ENCODE measurements around the gene TMEM94. TPM values are rescaled to one million over a fixed set of nuclear protein-coding genes. Genes with fewer than 3 reads are reported as not detected.
A peak's percentile ranks its signal among the peaks of the same experiment; 100 is the strongest.

TMEM94 gene
- total and polyA plus RNA-seq, 9 of the 15 experiments (the other 6 are each of a cell fraction or from before 2014, with no cell fraction given) = 0.35 to 48.1 (median 14.4) TPM

DNA sequence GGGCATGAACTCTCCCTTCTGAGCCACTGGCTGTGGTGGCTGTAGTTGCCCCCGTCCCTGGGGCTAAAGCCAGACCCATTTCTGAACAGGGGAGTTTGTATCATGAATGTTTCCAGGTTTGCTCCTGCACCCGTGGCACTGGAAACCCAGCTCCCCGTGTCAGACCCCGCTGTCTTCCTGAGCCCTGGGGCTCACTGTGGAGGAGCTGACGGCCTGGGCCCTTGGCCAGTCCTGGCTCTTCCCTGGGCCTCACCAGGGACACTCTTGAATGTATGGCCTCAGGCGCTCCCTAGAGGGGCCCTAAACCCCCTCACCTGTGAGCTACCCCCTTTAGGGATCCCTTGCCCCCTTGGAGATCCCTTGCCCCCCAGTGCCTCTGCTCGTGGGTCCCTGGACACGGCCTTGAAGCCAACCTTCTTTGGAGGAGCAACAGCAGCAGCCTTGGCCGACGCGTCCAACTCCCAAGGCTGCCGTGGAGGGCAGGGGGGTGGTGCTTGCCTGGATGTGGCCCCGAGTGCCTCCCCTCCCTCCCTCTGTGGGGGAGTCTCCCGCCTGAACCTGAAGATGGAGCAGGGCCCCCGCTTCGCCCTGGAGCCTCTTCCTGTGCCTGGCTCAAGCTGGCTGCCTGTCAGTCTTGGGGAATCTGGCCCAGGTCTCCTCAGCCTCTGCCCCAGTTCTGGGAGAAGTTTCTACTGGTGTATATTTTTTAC lies 43.0 kb downstream of the TMEM94 start (continued):
- TF ChIP-seq, protein P1, sequence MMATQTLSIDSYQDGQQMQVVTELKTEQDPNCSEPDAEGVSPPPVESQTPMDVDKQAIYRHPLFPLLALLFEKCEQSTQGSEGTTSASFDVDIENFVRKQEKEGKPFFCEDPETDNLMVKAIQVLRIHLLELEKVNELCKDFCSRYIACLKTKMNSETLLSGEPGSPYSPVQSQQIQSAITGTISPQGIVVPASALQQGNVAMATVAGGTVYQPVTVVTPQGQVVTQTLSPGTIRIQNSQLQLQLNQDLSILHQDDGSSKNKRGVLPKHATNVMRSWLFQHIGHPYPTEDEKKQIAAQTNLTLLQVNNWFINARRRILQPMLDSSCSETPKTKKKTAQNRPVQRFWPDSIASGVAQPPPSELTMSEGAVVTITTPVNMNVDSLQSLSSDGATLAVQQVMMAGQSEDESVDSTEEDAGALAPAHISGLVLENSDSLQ (IDR thresholded peaks at IDR 0.05) = 0 out of 2 replicates have a peak, but pooled peaks have one; percentile 13
- no peak for TF ChIP-seq SIRT6 (IDR thresholded peaks at IDR 0.05; ENCODE audit: low read depth, low read length)
- no peak for TF ChIP-seq ETV6 (IDR thresholded peaks at IDR 0.05; ENCODE audit: borderline replicate concordance in 1 of 2, low read depth in 2 of 2, low read length in 1 of 2)
- no peak for TF ChIP-seq ETV6 (CRISPR knock-in tag; IDR thresholded peaks at IDR 0.05; ENCODE audit: borderline replicate concordance)
- no peak for TF ChIP-seq EWSR1 (IDR thresholded peaks at IDR 0.05; ENCODE audit: borderline replicate concordance, low read depth, partially characterized antibody)
- TF ChIP-seq SMC3 (conservative IDR thresholded peaks at IDR 0.05; ENCODE audit: insufficient read depth, low read depth, low read length) = no peak
- TF ChIP-seq, protein P2, sequence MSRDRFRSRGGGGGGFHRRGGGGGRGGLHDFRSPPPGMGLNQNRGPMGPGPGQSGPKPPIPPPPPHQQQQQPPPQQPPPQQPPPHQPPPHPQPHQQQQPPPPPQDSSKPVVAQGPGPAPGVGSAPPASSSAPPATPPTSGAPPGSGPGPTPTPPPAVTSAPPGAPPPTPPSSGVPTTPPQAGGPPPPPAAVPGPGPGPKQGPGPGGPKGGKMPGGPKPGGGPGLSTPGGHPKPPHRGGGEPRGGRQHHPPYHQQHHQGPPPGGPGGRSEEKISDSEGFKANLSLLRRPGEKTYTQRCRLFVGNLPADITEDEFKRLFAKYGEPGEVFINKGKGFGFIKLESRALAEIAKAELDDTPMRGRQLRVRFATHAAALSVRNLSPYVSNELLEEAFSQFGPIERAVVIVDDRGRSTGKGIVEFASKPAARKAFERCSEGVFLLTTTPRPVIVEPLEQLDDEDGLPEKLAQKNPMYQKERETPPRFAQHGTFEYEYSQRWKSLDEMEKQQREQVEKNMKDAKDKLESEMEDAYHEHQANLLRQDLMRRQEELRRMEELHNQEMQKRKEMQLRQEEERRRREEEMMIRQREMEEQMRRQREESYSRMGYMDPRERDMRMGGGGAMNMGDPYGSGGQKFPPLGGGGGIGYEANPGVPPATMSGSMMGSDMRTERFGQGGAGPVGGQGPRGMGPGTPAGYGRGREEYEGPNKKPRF (IDR thresholded peaks at IDR 0.05; ENCODE audit: low read depth, low read length) = no peak
- TF ChIP-seq, protein P3, sequence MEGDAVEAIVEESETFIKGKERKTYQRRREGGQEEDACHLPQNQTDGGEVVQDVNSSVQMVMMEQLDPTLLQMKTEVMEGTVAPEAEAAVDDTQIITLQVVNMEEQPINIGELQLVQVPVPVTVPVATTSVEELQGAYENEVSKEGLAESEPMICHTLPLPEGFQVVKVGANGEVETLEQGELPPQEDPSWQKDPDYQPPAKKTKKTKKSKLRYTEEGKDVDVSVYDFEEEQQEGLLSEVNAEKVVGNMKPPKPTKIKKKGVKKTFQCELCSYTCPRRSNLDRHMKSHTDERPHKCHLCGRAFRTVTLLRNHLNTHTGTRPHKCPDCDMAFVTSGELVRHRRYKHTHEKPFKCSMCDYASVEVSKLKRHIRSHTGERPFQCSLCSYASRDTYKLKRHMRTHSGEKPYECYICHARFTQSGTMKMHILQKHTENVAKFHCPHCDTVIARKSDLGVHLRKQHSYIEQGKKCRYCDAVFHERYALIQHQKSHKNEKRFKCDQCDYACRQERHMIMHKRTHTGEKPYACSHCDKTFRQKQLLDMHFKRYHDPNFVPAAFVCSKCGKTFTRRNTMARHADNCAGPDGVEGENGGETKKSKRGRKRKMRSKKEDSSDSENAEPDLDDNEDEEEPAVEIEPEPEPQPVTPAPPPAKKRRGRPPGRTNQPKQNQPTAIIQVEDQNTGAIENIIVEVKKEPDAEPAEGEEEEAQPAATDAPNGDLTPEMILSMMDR (IDR thresholded peaks at IDR 0.05 in 2 of 3, conservative IDR thresholded peaks at IDR 0.05 in 1 of 3; ENCODE audit: insufficient read depth in 2 of 3, low read depth in 1 of 3, low read length in 3 of 3) = 0 out of 6 replicates have a peak, but pooled peaks of 1 of the 3 experiments have one; percentile 2
- no peak for TF ChIP-seq ZNF197 (CRISPR knock-in tag; IDR thresholded peaks at IDR 0.05; ENCODE audit: low read depth)
- TF ChIP-seq POLR3A (IDR thresholded peaks at IDR 0.05; ENCODE audit: borderline replicate concordance, extremely low read depth, insufficient read depth, insufficient read length) = no peak
- no peak for TF ChIP-seq ZNF589 (CRISPR knock-in tag; IDR thresholded peaks at IDR 0.05; ENCODE audit: low read depth)
- 0 out of 2 replicates have a peak, but pooled peaks have one; percentile 32 for TF ChIP-seq POLR2G (IDR thresholded peaks at IDR 0.05; ENCODE audit: low read depth, low read length)
- TF ChIP-seq SMAD1 (IDR thresholded peaks at IDR 0.05; ENCODE audit: low read depth, low read length, partially characterized antibody) = no peak
